Activated naive CD4-positive, alpha-beta T cell treated with anti-CD3 and anti-CD28 coated beads, Interleukin-2, amount 50 U/mL, for 24 hours (primary cell): Measurements from ENCODE around the gene DND1.
"Not testable (repeated sequence)": the region's sequence is repeated elsewhere in the genome, so short reads cannot be mapped to it uniquely, and the experiment has no call there.

Experiments used
- H3K27ac Mint-ChIP-seq: one replicate; pipeline ENCODE4 v1.8.0; 2021; ENCODE audit warnings: mild to moderate bottlenecking, mixed read lengths
- H3K27me3 Mint-ChIP-seq: one replicate; pipeline ENCODE4 v1.8.0; 2021; ENCODE audit warnings: mixed read lengths
- H3K36me3 Mint-ChIP-seq: one replicate; pipeline ENCODE4 v1.8.0; 2021; ENCODE audit warnings: mixed read lengths
- H3K4me1 Mint-ChIP-seq: one replicate; pipeline ENCODE4 v1.8.0; 2021; ENCODE audit warnings: mixed read lengths
- H3K4me3 Mint-ChIP-seq: one replicate; pipeline ENCODE4 v1.8.0; 2021; ENCODE audit warnings: mild to moderate bottlenecking, mixed read lengths
- H3K9me3 Mint-ChIP-seq: one replicate; pipeline ENCODE4 v1.8.0; 2021; ENCODE audit warnings: mixed read lengths

The DND1 gene

GRCh38 chr5:140690376-140690932 is 17.1 kb upstream of the DND1 start:
- H3K27ac Mint-ChIP-seq, result peak overlapping the region; percentile 98
- H3K36me3 Mint-ChIP-seq, result peaks cover 8% of the 10 kb centered on the region
- no peaks in the 10 kb centered on the region for H3K9me3 Mint-ChIP-seq
- peaks cover 49% of the 10 kb centered on the region for H3K4me1 Mint-ChIP-seq
- no peaks in the 10 kb centered on the region for H3K27me3 Mint-ChIP-seq
- H3K4me3 Mint-ChIP-seq, result peak overlapping the region; percentile 100

GRCh38 chr5:140678993-140679392 is 5.6 kb upstream of the DND1 start:
- H3K4me1 Mint-ChIP-seq, result no peaks in the 10 kb centered on the region
- peaks cover 9% of the 10 kb centered on the region for H3K36me3 Mint-ChIP-seq
- H3K27ac Mint-ChIP-seq, result no peak overlapping the region
- H3K27me3 Mint-ChIP-seq, result no peaks in the 10 kb centered on the region
- H3K9me3 Mint-ChIP-seq, result no peaks in the 10 kb centered on the region
- H3K4me3 Mint-ChIP-seq, result no peak overlapping the region

GRCh38 chr5:140677947-140678346 is 4.6 kb upstream of the DND1 start:
- Mint-ChIP-seq H3K27me3 (no peaks in the 10 kb centered on the region), H3K4me1 (no peaks in the 10 kb centered on the region), H3K27ac (no peak overlapping the region), H3K4me3 (no peak overlapping the region), H3K36me3 (peaks cover 10% of the 10 kb centered on the region), H3K9me3 (no peaks in the 10 kb centered on the region)

GRCh38 chr5:140674629-140675028 is 1.3 kb upstream of the DND1 start:
- peaks cover 10% of the 10 kb centered on the region for H3K36me3 Mint-ChIP-seq
- no peak overlapping the region for H3K27ac Mint-ChIP-seq

GRCh38 chr5:140674211-140674610 is 835 bp upstream of the DND1 start:
- peaks cover 11% of the 10 kb centered on the region for H3K36me3 Mint-ChIP-seq
- H3K27ac Mint-ChIP-seq, result no peak overlapping the region
- no peak overlapping the region for H3K4me3 Mint-ChIP-seq
- no peaks in the 10 kb centered on the region for H3K9me3 Mint-ChIP-seq
- H3K27me3 Mint-ChIP-seq, result no peaks in the 10 kb centered on the region
- no peaks in the 10 kb centered on the region for H3K4me1 Mint-ChIP-seq

More at GRCh38 chr5:140674629-140675028, 1.3 kb upstream of the DND1 start:
- H3K4me1 Mint-ChIP-seq, result no peaks in the 10 kb centered on the region
- H3K4me3 Mint-ChIP-seq, result no peak overlapping the region
- no peaks in the 10 kb centered on the region for H3K9me3 Mint-ChIP-seq
- H3K27me3 Mint-ChIP-seq, result no peaks in the 10 kb centered on the region

GRCh38 chr5:140672455-140673186 is 755 bp downstream of the DND1 start:
- Mint-ChIP-seq H3K4me3 (no peak overlapping the region), H3K9me3 (no peaks in the 10 kb centered on the region), H3K36me3 (peaks cover 19% of the 10 kb centered on the region), H3K27ac (no peak overlapping the region), H3K27me3 (no peaks in the 10 kb centered on the region), H3K4me1 (peaks cover 7% of the 10 kb centered on the region)

GRCh38 chr5:140671472-140672125 is 1.8 kb downstream of the DND1 start:
- H3K4me1 Mint-ChIP-seq, result peaks cover 17% of the 10 kb centered on the region
- no peaks in the 10 kb centered on the region for H3K27me3 Mint-ChIP-seq
- H3K9me3 Mint-ChIP-seq, result no peaks in the 10 kb centered on the region
- H3K36me3 Mint-ChIP-seq, result peaks cover 20% of the 10 kb centered on the region
- H3K27ac Mint-ChIP-seq, result no peak overlapping the region
- H3K4me3 Mint-ChIP-seq, result no peak overlapping the region

- H3K27ac Mint-ChIP-seq, H3K4me3 Mint-ChIP-seq, H3K9me3 Mint-ChIP-seq, H3K27me3 Mint-ChIP-seq: not testable (repeated sequence)
- Mint-ChIP-seq H3K4me1 (peaks cover 23% of the 10 kb centered on the region), H3K36me3 (peaks cover 22% of the 10 kb centered on the region)
These were observed 2.3 kb downstream of the DND1 start for GRCh38 chr5:140671035-140671434.

GRCh38 chr5:140664359-140665119 is 8.8 kb downstream of the DND1 start, which contains the start of gene WDR55:
TSS of gene WDR55 (plus strand) at chr5:140664904. CDS start at chr5:140664913, 9 bp downstream.
- Mint-ChIP-seq H3K27me3 (no peaks in the 10 kb centered on the region), H3K4me1 (peaks cover 33% of the 10 kb centered on the region), H3K36me3 (peaks cover 29% of the 10 kb centered on the region), H3K9me3 (no peaks in the 10 kb centered on the region), H3K4me3 (peak within 1 kb of the TSS; percentile 99), H3K27ac (peak within 1 kb of the TSS; percentile 96)

GRCh38 chr5:140664030-140664358 is 9.4 kb downstream of the DND1 start:
- Mint-ChIP-seq H3K4me1 (peaks cover 33% of the 10 kb centered on the region), H3K27me3 (no peaks in the 10 kb centered on the region), H3K36me3 (peaks cover 28% of the 10 kb centered on the region), H3K27ac (peak overlapping the region; percentile 96), H3K9me3 (no peaks in the 10 kb centered on the region), H3K4me3 (peak overlapping the region; percentile 99)

GRCh38 chr5:140660371-140660770 is 13.0 kb downstream of the DND1 start:
- H3K4me3 Mint-ChIP-seq, H3K9me3 Mint-ChIP-seq, H3K27me3 Mint-ChIP-seq: not testable (repeated sequence)
- H3K27ac Mint-ChIP-seq, result peak overlapping the region; percentile 74
- peaks cover 24% of the 10 kb centered on the region for H3K36me3 Mint-ChIP-seq
- peaks cover 11% of the 10 kb centered on the region for H3K4me1 Mint-ChIP-seq

GRCh38 chr5:140658870-140659269 is 14.5 kb downstream of the DND1 start:
- Mint-ChIP-seq H3K4me3 (no peak overlapping the region), H3K36me3 (peaks cover 32% of the 10 kb centered on the region), H3K4me1 (peaks cover 12% of the 10 kb centered on the region), H3K27me3 (no peaks in the 10 kb centered on the region), H3K9me3 (no peaks in the 10 kb centered on the region), H3K27ac (peak overlapping the region; percentile 52)

GRCh38 chr5:140647042-140647419 is 26.3 kb downstream of the DND1 start:
- Mint-ChIP-seq H3K27me3 (no peaks in the 10 kb centered on the region), H3K9me3 (no peaks in the 10 kb centered on the region), H3K27ac (peak overlapping the region; percentile 43), H3K4me1 (peaks cover 62% of the 10 kb centered on the region), H3K36me3 (peaks cover 20% of the 10 kb centered on the region), H3K4me3 (peak overlapping the region; percentile 98)

- Mint-ChIP-seq H3K27ac (peak overlapping the region; percentile 88), H3K36me3 (peaks cover 9% of the 10 kb centered on the region), H3K4me3 (no peak overlapping the region), H3K27me3 (no peaks in the 10 kb centered on the region), H3K4me1 (peaks cover 66% of the 10 kb centered on the region), H3K9me3 (no peaks in the 10 kb centered on the region)
These were observed 30.7 kb downstream of the DND1 start for GRCh38 chr5:140642718-140643117.

- H3K9me3 Mint-ChIP-seq, result no peaks in the 10 kb centered on the region
- H3K36me3 Mint-ChIP-seq, result peaks cover 9% of the 10 kb centered on the region
- H3K4me3 Mint-ChIP-seq, result peak overlapping the region; percentile 2
- H3K27me3 Mint-ChIP-seq, result no peaks in the 10 kb centered on the region
- H3K27ac Mint-ChIP-seq, result no peak overlapping the region
- H3K4me1 Mint-ChIP-seq, result peaks cover 66% of the 10 kb centered on the region
These were observed 31.7 kb downstream of the DND1 start for GRCh38 chr5:140641716-140642115.
